Activated CD8-positive, alpha-beta memory T cell treated with anti-CD3 and anti-CD28 coated beads, Interleukin-2, amount 50 U/mL, for 1 hour (primary cell): ENCODE measurements around the gene SORBS1.

Experiments
- DNase-seq: peaks from one replicate; pipeline ENCODE4 v3.0.0-alpha.2; 2020; ENCODE audit errors: extremely low read depth

SORBS1 gene

DNA sequence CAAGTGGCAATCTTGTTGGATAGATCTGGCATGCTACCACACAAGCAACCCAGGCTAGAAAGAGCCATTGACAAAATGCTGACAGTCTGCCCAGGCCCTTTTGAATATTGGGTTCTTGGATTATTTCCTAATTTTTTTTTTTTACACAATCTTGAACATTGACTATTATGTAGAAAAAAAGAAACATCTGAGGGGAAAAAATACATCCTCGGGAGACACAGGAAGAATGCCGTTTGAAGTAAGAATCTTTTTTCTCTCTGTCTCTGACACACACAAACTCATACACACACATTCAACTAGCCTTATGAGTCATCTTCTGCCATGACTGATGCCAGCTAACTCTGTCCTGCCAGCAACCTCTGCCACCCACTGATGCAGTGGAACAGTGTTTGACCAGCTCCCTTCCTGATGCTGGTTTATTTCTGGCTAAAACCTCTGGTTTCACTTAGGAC, 47.2 kb downstream of the SORBS1 start:
- no peak for DNase-seq

DNA sequence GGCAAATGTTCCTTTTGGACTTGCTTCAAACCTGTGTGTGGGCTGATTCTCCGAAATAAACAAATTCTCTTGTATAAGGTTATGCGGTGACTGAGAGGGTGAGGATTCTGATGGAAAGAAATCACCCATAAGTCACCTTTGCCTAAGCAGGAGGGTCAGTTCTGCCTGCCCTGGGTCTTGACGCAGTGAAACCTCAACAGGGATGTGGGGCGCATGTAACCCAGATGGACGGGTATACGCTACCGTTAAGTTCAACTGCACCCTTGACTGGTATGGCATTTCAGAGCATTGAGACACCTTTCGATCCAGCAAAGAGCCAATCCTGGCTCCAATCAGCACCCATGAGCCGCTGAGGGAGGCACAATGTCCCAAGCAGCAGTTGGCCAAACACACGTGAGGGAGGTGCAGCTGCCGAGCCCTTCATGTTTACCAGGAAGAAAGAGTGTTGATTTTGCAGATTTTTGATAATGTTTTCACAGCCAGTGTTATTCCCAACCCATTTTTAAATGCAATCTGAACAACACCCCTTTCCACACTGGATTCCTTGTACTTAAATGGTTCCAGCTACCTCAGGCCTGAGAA, 48.1 kb downstream of the SORBS1 start:
- DNase-seq, result no peak

DNA sequence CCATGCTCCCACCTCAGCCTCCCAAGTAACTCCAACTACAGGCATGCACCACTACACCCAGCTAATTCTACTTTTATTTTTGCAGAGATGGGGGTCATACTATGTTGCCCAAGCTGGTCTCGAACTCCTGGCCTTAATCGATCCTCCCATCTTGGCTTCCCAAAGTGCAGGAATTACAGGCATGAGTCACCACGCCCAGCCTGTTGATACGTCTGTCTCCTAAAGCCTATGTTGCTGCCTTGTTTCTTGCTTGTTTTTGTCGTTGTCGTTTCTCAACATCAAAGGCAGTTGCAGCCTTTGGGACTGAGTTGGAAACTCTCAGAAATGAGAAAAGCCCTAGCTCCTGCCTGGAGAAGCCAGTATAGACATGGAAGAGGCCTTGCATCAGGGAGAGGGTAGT, 49.9 kb downstream of the SORBS1 start:
- no peak for DNase-seq

GRCh38 chr10:95509251-95509650, 51.9 kb downstream of the SORBS1 start:
- no peak for DNase-seq

DNA sequence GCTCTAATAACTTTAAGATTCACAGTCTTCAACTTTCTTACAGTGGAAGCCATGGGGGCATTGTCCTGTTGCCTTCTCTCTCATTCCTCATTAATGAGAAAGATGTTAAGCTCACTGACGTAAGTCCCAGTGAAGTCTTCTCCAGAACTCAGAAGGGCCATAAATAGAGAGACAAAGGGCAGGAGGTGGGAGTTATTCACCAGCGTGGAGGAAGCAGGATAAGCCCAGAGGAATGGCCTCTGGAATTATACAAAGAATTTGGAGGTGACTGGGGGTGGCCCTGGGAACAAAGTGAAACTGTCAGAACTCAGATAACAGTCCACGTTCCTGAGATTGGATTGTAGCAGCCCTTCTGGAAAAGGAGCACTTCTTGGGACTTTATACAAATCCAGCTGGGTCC, 52.4 kb downstream of the SORBS1 start:
- no peak for DNase-seq

GRCh38 chr10:95506056-95506737, 55.0 kb downstream of the SORBS1 start:
- no peak for DNase-seq

DNA sequence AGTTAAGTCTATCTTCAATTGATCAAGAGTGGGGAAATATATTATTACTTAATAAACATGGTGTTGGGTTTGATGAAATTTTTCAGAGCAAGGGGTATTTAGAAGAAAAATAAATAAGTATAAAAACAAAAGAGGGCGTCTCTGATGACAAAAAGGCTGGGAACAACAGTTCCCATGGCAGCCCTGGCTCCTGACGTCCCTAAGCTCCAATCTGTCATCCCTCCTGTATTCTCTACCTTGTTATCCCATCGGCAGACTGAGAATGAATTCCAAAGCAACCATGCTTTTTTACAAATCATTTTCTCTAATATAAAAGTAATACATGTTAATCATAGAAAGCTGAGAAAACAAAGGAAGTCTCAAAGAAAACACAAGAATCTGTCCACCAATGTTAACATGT, 55.5 kb downstream of the SORBS1 start:
- DNase-seq, result no peak

DNA sequence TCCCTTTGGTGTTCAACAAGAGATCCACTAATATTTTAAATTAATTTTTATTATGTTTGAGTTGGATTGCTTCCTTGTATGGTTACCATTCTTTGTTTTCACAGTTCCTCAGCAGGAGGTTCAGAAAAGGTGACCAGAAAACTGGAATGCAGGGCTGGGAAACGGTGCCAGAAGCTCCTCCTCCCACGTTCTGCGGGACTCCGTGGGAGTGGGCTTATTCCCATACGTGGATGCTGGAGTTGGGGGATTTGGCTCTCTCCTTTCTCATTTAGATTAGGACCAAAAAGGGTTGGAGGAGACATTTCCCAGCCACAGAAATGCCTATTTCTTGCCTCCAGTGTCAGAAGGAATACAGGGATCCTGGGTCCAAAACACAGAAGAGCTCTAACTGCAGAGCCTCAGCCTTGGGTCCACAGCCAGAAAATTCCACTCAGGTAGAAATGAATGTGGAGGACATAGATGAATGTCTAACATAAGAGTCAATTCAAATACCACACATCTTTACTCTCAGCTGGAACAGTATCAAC, 56.0 kb downstream of the SORBS1 start:
- DNase-seq, result no peak

GRCh38 chr10:95504246-95504691, 56.9 kb downstream of the SORBS1 start:
- DNase-seq, result no peak

DNA sequence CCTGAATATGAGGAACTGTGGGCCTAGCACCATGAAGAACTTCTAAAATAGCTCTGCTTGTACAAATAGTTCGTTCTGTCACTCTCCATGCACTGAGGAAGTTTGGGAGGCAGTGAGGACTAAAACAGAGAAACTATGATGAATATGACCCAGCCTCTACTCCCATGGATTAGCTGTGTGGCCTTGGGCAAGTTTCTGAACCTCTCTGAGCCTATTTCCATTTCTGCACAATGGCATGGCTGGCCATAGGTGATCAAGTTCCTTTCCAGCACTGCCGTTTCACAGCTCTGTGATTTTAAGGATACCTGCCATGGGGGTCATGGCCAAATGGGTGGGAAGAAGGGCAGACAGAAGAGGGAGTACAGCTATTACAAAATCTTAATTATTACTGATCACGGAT, 57.6 kb downstream of the SORBS1 start:
- DNase-seq, result no peak

GRCh38 chr10:95503001-95503400, 58.2 kb downstream of the SORBS1 start:
- DNase-seq, result no peak

DNA sequence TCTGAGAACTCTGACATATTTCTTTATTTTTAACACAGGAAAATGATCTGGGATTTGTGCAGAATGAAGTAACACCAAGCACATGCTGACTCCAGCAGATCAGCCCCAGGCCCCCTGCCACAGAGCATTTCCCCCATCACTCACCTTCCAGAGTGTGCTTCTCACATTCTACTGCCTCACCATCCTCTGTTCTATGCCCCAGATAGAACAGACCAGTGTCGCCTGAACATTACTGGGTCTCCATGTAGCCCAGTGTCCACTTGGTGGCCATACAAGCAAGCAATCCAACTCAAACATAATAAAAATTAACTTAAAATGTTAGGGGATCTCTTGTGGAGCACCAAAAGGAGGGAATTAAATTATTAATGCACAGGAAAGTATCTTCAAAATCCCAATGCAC, 58.8 kb downstream of the SORBS1 start:
- no peak for DNase-seq

DNA sequence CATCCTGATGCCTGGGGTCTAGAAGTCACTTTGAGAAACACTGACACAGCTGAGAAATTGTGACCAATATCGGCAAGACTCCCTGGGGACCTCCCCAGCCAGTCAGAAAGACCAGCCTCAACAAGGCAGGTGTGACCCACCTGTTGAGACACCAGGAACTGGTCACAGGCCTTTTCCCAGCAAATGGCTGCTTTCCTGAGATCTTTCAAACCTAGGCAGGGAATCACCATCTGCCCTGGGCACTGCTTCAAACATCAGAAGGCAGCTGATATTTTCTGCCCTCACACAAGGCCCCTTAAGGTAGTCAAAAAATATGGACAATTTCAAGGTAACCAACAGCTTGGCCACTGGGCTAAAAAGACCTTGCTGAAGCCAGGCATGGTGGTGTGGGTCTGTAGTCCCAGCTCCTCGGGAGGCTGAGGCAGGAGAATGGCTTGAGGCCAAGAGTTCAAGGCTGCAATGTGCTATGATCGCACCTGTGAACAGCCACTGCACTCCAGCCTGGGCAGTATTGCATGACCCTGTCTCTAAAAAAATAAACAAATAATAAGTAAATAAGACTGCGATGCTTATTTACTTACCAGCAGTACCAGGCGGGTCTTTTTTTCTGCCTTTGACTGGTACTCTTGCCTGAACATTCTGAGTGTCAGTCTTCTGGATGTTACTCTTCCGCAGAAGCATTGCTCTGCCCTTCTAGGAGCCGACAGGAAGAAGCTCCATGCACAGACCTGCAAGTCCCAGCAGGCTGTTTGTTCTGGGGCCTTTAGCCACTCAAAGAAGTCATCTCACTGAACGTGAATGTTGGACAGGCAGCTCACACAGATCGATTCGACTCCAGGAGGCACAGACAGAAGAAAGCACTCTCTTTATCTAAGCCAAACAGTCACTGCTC, 59.7 kb downstream of the SORBS1 start:
- DNase-seq, result no peak

- DNase-seq, result no peak
These were observed 60.5 kb downstream of the SORBS1 start for GRCh38 chr10:95500649-95501048.

GRCh38 chr10:95500097-95500496, 61.1 kb downstream of the SORBS1 start:
- no peak for DNase-seq

- DNase-seq, result no peak
These were observed 61.6 kb downstream of the SORBS1 start for GRCh38 chr10:95499482-95499989.

DNA sequence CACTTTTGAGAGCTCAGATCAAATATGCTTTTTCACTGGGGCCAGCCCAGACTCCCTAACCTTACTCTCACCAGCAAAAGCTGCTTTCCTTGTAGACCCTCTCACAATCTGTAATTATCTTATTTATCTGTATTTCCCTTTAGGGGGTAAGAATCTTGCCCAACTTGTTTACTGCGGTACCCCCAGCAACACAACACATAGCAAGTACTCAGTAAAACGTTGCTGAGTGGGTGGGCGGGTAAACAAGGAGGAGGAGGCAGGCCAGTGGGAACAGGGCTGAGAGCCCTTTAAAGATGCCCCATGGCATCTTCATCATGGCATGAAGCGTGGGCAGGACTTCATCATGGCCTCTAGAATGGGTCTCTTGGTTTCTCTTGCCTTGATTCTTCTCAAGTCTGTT, 64.2 kb downstream of the SORBS1 start:
- DNase-seq, result no peak

DNA sequence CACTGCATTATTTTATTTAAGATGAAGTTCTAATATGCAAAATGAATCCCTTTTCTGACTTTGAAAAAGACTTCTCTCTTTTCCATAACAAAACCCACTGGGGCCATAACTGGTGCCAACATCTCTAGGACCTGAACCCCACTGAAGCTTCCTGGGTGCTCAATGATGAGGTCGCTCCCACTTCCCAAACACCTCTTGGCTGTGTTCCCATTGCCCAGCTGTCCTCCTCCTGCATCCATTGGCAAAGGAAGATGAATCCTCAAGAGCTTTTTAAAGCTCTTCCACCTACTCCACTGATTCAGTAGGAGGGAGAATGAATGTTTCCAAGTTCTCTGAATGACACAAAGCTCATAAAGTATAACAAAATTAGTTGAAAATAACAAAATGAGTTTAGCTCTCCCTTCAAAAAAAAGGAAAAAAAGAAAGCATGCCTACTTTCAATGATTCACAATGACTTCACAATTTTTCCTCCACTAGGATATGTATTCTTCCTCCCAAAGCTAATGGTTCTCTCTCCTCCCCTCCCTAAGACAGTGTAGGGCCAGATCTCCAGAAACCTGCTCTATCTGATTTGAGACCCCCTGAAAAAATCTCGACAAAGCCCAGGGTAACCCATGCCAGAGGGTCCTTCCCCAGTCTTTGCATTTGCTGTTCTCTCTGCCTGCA, 64.8 kb downstream of the SORBS1 start:
- no peak for DNase-seq

- DNase-seq, result no peak
These were observed 67.3 kb downstream of the SORBS1 start for GRCh38 chr10:95493862-95494261.

DNA sequence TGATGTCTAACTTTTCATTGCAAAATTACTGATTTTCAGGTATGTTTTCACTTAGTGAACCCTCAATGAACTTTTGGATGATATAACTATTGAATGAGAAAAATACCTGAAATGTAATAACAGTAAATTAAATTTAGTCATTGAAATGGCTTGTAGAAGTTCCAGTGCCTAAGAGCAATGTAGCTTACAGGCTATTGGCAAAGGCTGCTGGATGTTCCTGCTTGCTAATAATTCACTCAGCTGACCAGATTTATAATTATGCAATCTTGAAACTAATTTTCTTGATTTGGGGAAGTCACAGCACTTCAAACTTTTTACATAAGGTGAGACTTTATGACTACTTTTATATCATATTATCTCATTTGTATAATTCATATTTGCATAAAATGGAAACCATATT, 73.2 kb downstream of the SORBS1 start:
- DNase-seq, result no peak

GRCh38 chr10:95485056-95485844, 75.9 kb downstream of the SORBS1 start:
- DNase-seq, result no peak
